AG04450 (cell line): ENCODE measurements around the gene KRTAP24-1. TPM values are rescaled to one million over a fixed set of nuclear protein-coding genes. Genes with fewer than 3 reads are reported as not detected.

Experiments used
- CTCF ChIA-PET: fragments of 300-600, 350-600 bp; formaldehyde crosslinking; extraction: SDS; loops from one replicate; lab custom pipeline; 2022; ENCODE audit warnings: antibody characterized with exemption, inconsistent platforms; lab: Charles Lee
- POLR2A ChIA-PET: fragments of 350-600 bp; formaldehyde crosslinking; extraction: SDS; loops from one replicate; lab custom pipeline; 2021; ENCODE audit warnings: antibody characterized with exemption, inconsistent platforms; lab: Yijun Ruan, JAX
- DNase-seq: peaks from one replicate; pipeline ENCODE4 v3.0.0-alpha.2; 2011; ENCODE audit warnings: low read depth, low spot score
- H3K27ac ChIP-seq: one replicate; pipeline ENCODE4 v1.5.1; 2012; ENCODE audit warnings: low read depth, low read length, control low read depth
- H3K27me3 ChIP-seq: one replicate; pipeline ENCODE4 v1.6.0; 2012; ENCODE audit warnings: low read length; ENCODE audit not compliant: control insufficient read depth, insufficient read depth
- H3K4me3 ChIP-seq: 2 replicates; pipeline ENCODE4 v1.5.1; 2011; ENCODE audit warnings: mild to moderate bottlenecking, low read depth, low read length, control low read depth
- H3K9me3 ChIP-seq: 2 replicates; pipeline ENCODE4 v1.5.1; 2012; ENCODE audit warnings: low read length; ENCODE audit not compliant: control insufficient read depth, insufficient read depth
- polyA plus RNA-seq: library from polyadenylated mRNA; depleted of rRNA; stranded (reverse); fragments of >200 nt; gene quantifications from 2 replicates; pipeline ENCODE4 v1.2.3, GENCODE V29; 2011
- TF ChIP-seq, protein P1 (sequence below): IDR thresholded peaks from 2 replicates; pipeline ENCODE4 v1.5.1; 2011; ENCODE audit warnings: low read depth, low read length, control low read depth, inconsistent platforms

KRTAP24-1 gene
- polyA plus RNA-seq, 1 experiment = not detected

- POLR2A ChIA-PET = no interaction called here
These were observed 12.8 kb downstream of the KRTAP24-1 start for GRCh38 chr21:30269803-30270530.

GRCh38 chr21:30268608-30269197, 14.0 kb downstream of the KRTAP24-1 start:
- TF ChIP-seq, protein P1, sequence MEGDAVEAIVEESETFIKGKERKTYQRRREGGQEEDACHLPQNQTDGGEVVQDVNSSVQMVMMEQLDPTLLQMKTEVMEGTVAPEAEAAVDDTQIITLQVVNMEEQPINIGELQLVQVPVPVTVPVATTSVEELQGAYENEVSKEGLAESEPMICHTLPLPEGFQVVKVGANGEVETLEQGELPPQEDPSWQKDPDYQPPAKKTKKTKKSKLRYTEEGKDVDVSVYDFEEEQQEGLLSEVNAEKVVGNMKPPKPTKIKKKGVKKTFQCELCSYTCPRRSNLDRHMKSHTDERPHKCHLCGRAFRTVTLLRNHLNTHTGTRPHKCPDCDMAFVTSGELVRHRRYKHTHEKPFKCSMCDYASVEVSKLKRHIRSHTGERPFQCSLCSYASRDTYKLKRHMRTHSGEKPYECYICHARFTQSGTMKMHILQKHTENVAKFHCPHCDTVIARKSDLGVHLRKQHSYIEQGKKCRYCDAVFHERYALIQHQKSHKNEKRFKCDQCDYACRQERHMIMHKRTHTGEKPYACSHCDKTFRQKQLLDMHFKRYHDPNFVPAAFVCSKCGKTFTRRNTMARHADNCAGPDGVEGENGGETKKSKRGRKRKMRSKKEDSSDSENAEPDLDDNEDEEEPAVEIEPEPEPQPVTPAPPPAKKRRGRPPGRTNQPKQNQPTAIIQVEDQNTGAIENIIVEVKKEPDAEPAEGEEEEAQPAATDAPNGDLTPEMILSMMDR = no peak
- ChIA-PET POLR2A (no interaction called here), CTCF (no interaction called here)
- Histone ChIP-seq H3K4me3 (no peak overlapping the region), H3K27me3 (no peaks in the 10 kb centered on the region), H3K27ac (no peak overlapping the region), H3K9me3 (peaks cover 20% of the 10 kb centered on the region)
- no peak for DNase-seq

More at GRCh38 chr21:30269803-30270530, 12.8 kb downstream of the KRTAP24-1 start:
- Histone ChIP-seq H3K9me3 (peaks cover 20% of the 10 kb centered on the region), H3K27me3 (no peaks in the 10 kb centered on the region), H3K4me3 (no peak overlapping the region), H3K27ac (no peak overlapping the region)
- TF ChIP-seq, protein P1 = no peak
- CTCF ChIA-PET = no interaction called here
- DNase-seq = no peak

DNA sequence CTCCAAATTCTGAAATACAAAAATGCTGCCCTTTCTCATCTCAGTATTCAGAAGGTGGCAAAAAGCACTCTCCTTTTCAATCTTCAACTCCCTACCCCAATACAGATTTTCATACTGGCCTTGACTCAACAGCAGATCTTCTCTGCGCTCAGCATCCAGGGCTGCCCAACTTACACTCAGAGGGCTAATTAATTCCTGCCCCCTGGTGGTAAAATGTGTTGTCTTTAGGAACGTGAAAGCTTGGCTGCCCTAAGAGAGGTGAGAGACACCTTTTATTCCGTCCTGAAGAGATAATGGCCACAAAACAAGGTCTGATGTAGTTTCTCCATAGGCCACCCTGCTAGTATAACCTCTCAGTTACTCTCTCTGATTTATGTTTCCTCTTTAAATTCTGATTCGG, 25.0 kb downstream of the KRTAP24-1 start:
- ChIA-PET CTCF (interaction anchor here (0.6 kb wide), 1 partner anchor 1168 kb away, joined by 8 read pairs; no protein-coding TSS in a partner anchor), POLR2A (no interaction called here)
- no peak overlapping the region for H3K4me3 ChIP-seq
- no peaks in the 10 kb centered on the region for H3K27me3 ChIP-seq
- H3K9me3 ChIP-seq = peaks cover 11% of the 10 kb centered on the region; the same call in 1 of the 2 replicates
- TF ChIP-seq, protein P1 = no peak
- H3K27ac ChIP-seq = no peak overlapping the region
- no peak for DNase-seq

DNA sequence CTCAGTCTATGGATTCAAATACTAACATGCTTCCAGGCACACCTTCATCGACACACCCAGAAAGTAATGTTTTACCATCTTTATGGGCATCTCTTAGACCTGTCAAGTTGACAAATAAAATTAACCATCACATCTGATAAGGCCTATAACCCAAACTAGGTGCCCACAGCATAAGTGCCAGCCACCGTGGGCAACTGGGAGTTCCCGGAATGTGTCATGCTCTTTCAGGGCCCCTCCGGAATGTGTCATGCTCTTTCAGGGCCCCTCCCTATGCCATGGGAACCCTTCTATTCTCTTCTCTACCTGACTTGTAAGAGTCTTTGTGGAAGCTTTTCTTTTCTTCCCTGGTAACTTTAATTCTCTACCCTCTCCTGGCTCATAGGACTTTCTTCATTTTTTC, 26.6 kb downstream of the KRTAP24-1 start:
- TF ChIP-seq, protein P1 = no peak
- no peaks in the 10 kb centered on the region for H3K27me3 ChIP-seq

DNA sequence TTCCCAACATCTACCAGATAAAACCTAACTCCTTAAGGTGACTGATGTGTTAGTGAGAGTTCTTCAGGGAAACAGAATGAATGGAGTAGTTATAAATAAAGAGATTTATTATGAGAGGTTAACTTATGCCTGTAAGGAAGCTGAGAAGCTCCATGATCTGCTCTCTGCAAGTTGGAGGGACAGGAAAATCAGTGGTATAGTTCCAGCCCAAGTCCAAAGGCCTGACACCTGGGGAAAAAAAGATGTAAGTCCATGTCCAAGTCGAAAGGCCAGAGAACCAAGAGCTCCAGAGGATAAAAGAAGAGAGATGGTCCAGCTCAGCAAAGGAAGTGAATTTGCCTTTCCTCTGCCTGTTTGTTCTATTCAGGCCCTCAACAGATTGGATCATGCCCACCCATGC, 27.1 kb downstream of the KRTAP24-1 start:
- ChIA-PET POLR2A (no interaction called here), CTCF (no interaction called here)
- Histone ChIP-seq H3K4me3 (no peak overlapping the region), H3K9me3 (peaks cover 7% of the 10 kb centered on the region; the same call in 1 of the 2 replicates), H3K27me3 (no peaks in the 10 kb centered on the region), H3K27ac (no peak overlapping the region)
- TF ChIP-seq, protein P1 = no peak
- no peak for DNase-seq

More for the DNA sequence above, 26.6 kb downstream of the KRTAP24-1 start:
- Histone ChIP-seq H3K27ac (no peak overlapping the region), H3K4me3 (no peak overlapping the region), H3K9me3 (peaks cover 7% of the 10 kb centered on the region; the same call in 1 of the 2 replicates)
- DNase-seq = no peak
- CTCF ChIA-PET = no interaction called here
- POLR2A ChIA-PET = no interaction called here
